Measurements from ENCODE around the gene ATP13A3.

Gene ATP13A3

DNA sequence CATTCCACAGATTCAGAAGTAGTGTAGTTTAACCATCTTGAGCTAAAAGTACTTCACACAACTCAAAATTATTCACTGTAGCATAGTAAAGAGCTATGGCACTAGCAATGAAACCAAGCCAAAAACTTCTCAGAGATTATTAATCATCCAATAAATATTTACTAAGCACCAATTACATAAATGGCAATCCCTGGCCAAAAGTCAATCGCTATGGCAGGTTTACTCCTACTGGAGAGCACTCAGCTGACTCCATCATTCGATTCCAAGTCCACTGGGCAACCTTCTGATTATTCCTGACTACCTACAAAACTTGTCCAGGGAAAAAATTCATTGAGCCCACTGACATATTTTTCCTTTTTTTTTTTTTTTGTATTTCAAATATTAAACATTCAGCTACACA lies 23.9 kb downstream of the ATP13A3 start:
- Mint-ChIP-seq H3K36me3 (ENCODE audit: low read depth) (peaks cover 11% of the 10 kb centered on the region), H3K27ac (no peak overlapping the region), H3K27me3 (no peaks in the 10 kb centered on the region), H3K9me3 (no peaks in the 10 kb centered on the region), H3K4me3 (no peak overlapping the region), H3K4me1 (ENCODE audit: low read depth) (peaks cover 11% of the 10 kb centered on the region)
- intact Hi-C loops (cut with micrococcal nuclease), result no loop called here

GRCh38 chr3:194460566-194460965 lies 26.2 kb downstream of the ATP13A3 start:
- Mint-ChIP-seq H3K27me3 (no peaks in the 10 kb centered on the region), H3K9me3 (no peaks in the 10 kb centered on the region), H3K4me3 (no peak overlapping the region), H3K4me1 (ENCODE audit: low read depth) (peaks cover 11% of the 10 kb centered on the region), H3K27ac (no peak overlapping the region), H3K36me3 (ENCODE audit: low read depth) (peaks cover 17% of the 10 kb centered on the region)
- intact Hi-C loops (cut with micrococcal nuclease), result no loop called here

- intact Hi-C loops (cut with micrococcal nuclease), result no loop called here
- Mint-ChIP-seq H3K4me1 (ENCODE audit: low read depth) (no peaks in the 10 kb centered on the region), H3K36me3 (ENCODE audit: low read depth) (peaks cover 37% of the 10 kb centered on the region), H3K27me3 (no peaks in the 10 kb centered on the region), H3K9me3 (no peaks in the 10 kb centered on the region), H3K27ac (no peak overlapping the region), H3K4me3 (no peak overlapping the region)
These were observed 28.7 kb downstream of the ATP13A3 start for GRCh38 chr3:194458131-194458530.

DNA sequence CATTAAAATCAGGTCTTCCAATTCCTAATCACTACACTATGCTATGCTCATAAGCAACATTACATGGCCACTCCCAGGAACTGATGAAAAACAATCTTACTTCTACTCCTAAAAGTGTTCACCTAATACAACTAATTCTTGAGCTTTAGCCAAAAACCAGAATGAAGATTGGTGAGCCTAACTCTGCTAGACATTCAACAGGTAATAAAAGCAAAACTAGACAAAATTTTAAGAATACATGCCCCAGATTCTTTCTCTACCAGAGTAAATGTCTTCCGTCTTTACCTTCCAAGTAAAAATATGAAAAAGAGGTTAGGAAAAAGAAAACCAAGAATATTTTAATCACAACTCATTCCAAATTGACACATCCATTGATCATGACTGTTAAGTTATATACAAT lies 31.3 kb downstream of the ATP13A3 start:
- H3K4me3 Mint-ChIP-seq, result no peak overlapping the region
- intact Hi-C loops (cut with micrococcal nuclease), result no loop called here
- no peak overlapping the region for H3K27ac Mint-ChIP-seq
- H3K9me3 Mint-ChIP-seq, result no peaks in the 10 kb centered on the region
- no peaks in the 10 kb centered on the region for H3K27me3 Mint-ChIP-seq
- H3K36me3 Mint-ChIP-seq (ENCODE audit: low read depth), result peaks cover 59% of the 10 kb centered on the region
- peaks cover 5% of the 10 kb centered on the region for H3K4me1 Mint-ChIP-seq (ENCODE audit: low read depth)

- no peaks in the 10 kb centered on the region for H3K9me3 Mint-ChIP-seq
- intact Hi-C loops (cut with micrococcal nuclease), result no loop called here
- H3K4me3 Mint-ChIP-seq, result no peak overlapping the region
- no peaks in the 10 kb centered on the region for H3K27me3 Mint-ChIP-seq
- peaks cover 93% of the 10 kb centered on the region for H3K36me3 Mint-ChIP-seq (ENCODE audit: low read depth)
- H3K4me1 Mint-ChIP-seq (ENCODE audit: low read depth), result peaks cover 16% of the 10 kb centered on the region
- H3K27ac Mint-ChIP-seq, result no peak overlapping the region
These were observed 36.5 kb downstream of the ATP13A3 start for GRCh38 chr3:194450341-194450740.

GRCh38 chr3:194449913-194450312 lies 36.9 kb downstream of the ATP13A3 start:
- H3K4me3 Mint-ChIP-seq, result no peak overlapping the region
- H3K9me3 Mint-ChIP-seq, result no peaks in the 10 kb centered on the region
- peaks cover 16% of the 10 kb centered on the region for H3K4me1 Mint-ChIP-seq (ENCODE audit: low read depth)
- H3K27me3 Mint-ChIP-seq, result no peaks in the 10 kb centered on the region
- no peak overlapping the region for H3K27ac Mint-ChIP-seq
- intact Hi-C loops (cut with micrococcal nuclease), result no loop called here
- peaks cover 94% of the 10 kb centered on the region for H3K36me3 Mint-ChIP-seq (ENCODE audit: low read depth)

- intact Hi-C loops (cut with micrococcal nuclease), result no loop called here
- Mint-ChIP-seq H3K9me3 (no peaks in the 10 kb centered on the region), H3K27ac (no peak overlapping the region), H3K36me3 (ENCODE audit: low read depth) (peaks cover 97% of the 10 kb centered on the region), H3K4me3 (no peak overlapping the region), H3K4me1 (ENCODE audit: low read depth) (peaks cover 16% of the 10 kb centered on the region), H3K27me3 (no peaks in the 10 kb centered on the region)
These were observed 39.1 kb downstream of the ATP13A3 start for GRCh38 chr3:194447657-194448056.

DNA sequence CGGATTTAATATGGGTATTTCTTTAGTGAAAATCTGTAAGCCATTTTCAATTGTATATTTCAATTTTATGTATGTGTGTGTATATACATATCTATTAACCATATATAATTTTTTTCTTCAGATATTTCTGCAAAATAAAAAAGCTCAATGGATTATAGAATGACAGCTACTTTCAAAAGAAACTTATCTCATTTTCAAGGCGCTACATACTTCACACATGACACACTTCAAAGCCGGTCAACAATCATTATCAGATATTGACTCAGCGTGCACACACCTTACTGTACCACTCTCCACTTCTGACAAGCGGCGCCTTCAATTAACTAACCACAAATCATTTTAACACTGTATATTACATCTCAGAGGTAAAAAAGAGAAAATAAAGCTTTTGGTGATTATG lies 39.6 kb downstream of the ATP13A3 start:
- Mint-ChIP-seq H3K27ac (no peak overlapping the region), H3K9me3 (no peaks in the 10 kb centered on the region)
- intact Hi-C loops (cut with micrococcal nuclease), result no loop called here

DNA sequence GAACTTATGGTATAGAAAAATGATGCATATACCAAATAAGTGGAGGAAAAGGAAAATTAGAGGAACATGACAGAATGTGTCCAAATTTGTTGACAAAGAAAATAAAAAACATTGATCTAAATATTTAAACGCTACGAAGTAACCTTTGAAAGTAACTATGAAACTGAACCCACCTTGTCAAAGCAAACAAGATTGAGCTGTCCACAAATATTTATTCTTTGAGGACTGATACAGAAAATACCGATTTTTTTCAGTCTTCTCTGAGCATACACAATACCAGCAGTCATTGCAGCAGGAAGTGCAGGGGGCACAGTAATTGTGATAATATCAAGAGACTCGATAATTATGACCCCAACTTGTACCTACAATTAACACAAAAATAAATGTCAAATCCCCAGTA lies 40.0 kb downstream of the ATP13A3 start:
- Mint-ChIP-seq H3K36me3 (ENCODE audit: low read depth) (peaks cover 97% of the 10 kb centered on the region), H3K4me3 (no peak overlapping the region), H3K27ac (no peak overlapping the region), H3K4me1 (ENCODE audit: low read depth) (peaks cover 15% of the 10 kb centered on the region), H3K9me3 (no peaks in the 10 kb centered on the region), H3K27me3 (no peaks in the 10 kb centered on the region)
- intact Hi-C loops (cut with micrococcal nuclease), result no loop called here

More for the DNA sequence above, 39.6 kb downstream of the ATP13A3 start:
- Mint-ChIP-seq H3K36me3 (ENCODE audit: low read depth) (peaks cover 97% of the 10 kb centered on the region), H3K4me3 (no peak overlapping the region), H3K27me3 (no peaks in the 10 kb centered on the region), H3K4me1 (ENCODE audit: low read depth) (peaks cover 16% of the 10 kb centered on the region)

DNA sequence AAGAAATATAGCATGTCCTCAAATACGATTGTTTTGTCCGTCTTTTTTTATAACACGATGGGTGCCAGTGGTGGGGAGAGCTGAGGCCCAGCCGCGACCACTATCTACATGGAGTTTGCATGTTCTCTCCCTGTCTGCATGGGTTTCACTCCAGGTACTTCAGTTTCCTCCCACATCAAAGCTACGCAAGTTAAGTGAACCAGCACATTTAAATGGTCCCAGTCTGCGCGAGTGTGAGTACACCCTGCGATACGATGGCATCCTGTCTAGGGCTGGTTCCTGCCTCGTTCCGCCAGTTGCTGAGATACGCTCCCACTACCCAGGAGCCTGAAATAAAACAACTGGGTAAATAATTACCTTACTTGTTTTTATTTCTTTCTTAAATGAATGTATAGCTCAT lies 40.6 kb downstream of the ATP13A3 start:
- intact Hi-C loops (cut with micrococcal nuclease), result no loop called here
- Mint-ChIP-seq H3K36me3 (ENCODE audit: low read depth) (peaks cover 98% of the 10 kb centered on the region), H3K27me3 (no peaks in the 10 kb centered on the region), H3K27ac (no peak overlapping the region), H3K4me3 (no peak overlapping the region), H3K4me1 (ENCODE audit: low read depth) (peaks cover 11% of the 10 kb centered on the region), H3K9me3 (no peaks in the 10 kb centered on the region)

GRCh38 chr3:194443901-194444300 lies 42.9 kb downstream of the ATP13A3 start:
- Mint-ChIP-seq H3K9me3 (no peaks in the 10 kb centered on the region), H3K4me3 (no peak overlapping the region), H3K27me3 (no peaks in the 10 kb centered on the region), H3K27ac (no peak overlapping the region), H3K4me1 (ENCODE audit: low read depth) (no peaks in the 10 kb centered on the region), H3K36me3 (ENCODE audit: low read depth) (peaks cover 97% of the 10 kb centered on the region)
- intact Hi-C loops (cut with micrococcal nuclease), result no loop called here

GRCh38 chr3:194440756-194441155 lies 46.0 kb downstream of the ATP13A3 start:
- H3K27ac Mint-ChIP-seq, result peak overlapping the region; percentile 18
- H3K9me3 Mint-ChIP-seq, result no peaks in the 10 kb centered on the region
- no peaks in the 10 kb centered on the region for H3K27me3 Mint-ChIP-seq
- H3K4me3 Mint-ChIP-seq, result no peak overlapping the region
- H3K36me3 Mint-ChIP-seq (ENCODE audit: low read depth), result peaks cover 95% of the 10 kb centered on the region
- H3K4me1 Mint-ChIP-seq (ENCODE audit: low read depth), result no peaks in the 10 kb centered on the region
- intact Hi-C loops (cut with micrococcal nuclease), result no loop called here

DNA sequence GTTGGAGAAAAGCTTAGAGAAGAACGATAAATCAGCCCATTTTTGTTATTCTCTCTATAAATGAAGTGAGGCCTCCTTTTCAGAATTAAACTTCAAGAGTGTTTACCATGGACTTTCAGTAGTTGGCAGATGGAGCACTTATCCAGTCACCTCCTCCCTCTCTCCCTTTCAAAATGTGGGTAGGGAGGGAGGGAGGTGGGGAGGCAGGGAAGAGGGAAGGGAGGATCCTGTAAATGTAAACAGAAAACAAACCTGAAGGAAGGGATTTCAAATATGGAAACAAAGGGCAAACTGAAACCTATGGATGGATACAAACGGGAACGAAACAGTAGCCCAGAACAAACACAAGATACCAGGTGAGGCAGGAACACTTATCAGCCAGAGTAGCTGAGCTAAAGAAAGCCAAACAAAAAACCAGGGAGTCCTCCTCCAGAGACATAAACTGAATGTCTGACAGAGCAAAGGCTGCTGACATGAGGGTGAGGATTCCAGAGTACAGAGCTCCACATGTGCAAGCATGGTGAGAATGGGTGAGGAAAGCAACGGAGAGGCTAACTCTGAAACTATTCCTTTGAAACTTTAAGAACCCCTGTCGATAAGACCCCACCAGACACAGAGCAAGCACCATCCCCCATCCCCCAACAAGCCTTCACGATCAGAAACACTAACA lies 46.8 kb downstream of the ATP13A3 start:
- Mint-ChIP-seq H3K4me3 (no peak overlapping the region), H3K9me3 (no peaks in the 10 kb centered on the region), H3K4me1 (ENCODE audit: low read depth) (no peaks in the 10 kb centered on the region), H3K27me3 (no peaks in the 10 kb centered on the region), H3K27ac (peak overlapping the region; percentile 18), H3K36me3 (ENCODE audit: low read depth) (peaks cover 96% of the 10 kb centered on the region)
- intact Hi-C loops (cut with micrococcal nuclease), result no loop called here

- Mint-ChIP-seq H3K36me3 (ENCODE audit: low read depth) (peaks cover 96% of the 10 kb centered on the region), H3K9me3 (no peaks in the 10 kb centered on the region), H3K27ac (no peak overlapping the region), H3K27me3 (no peaks in the 10 kb centered on the region), H3K4me1 (ENCODE audit: low read depth) (no peaks in the 10 kb centered on the region), H3K4me3 (no peak overlapping the region)
- intact Hi-C loops (cut with micrococcal nuclease), result no loop called here
These were observed 52.3 kb downstream of the ATP13A3 start for GRCh38 chr3:194434503-194434902.

DNA sequence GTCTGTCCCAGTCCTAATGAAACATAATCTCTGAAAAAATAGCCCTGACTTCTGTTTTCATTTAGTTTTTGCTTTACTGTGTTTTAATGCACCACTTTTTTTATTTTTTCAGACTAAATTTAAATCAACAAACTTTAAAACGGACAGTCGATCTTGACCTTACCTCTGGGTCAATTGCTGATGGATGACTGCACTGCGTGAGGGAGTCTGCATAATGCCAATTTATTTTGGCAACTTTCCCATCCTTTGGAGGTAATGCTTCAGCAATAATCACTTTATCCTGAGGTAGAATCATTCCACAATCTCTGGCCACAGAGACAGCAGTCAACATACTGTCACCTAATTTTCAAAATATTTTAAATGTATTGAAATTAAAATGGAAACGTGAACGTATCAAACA lies 55.2 kb downstream of the ATP13A3 start:
- intact Hi-C loops (cut with micrococcal nuclease), result no loop called here
- H3K36me3 Mint-ChIP-seq (ENCODE audit: low read depth), result peaks cover 98% of the 10 kb centered on the region

More for the DNA sequence above, 55.2 kb downstream of the ATP13A3 start:
- no peak overlapping the region for H3K4me3 Mint-ChIP-seq
- no peak overlapping the region for H3K27ac Mint-ChIP-seq
- no peaks in the 10 kb centered on the region for H3K4me1 Mint-ChIP-seq (ENCODE audit: low read depth)
- H3K27me3 Mint-ChIP-seq, result no peaks in the 10 kb centered on the region
- H3K9me3 Mint-ChIP-seq, result no peaks in the 10 kb centered on the region
